HG02870 (cell line): ENCODE data around the gene CEL.

Source experiments
- ATAC-seq: cut with Tn5 transposase; IDR thresholded peaks from one replicate; pipeline ENCODE4 v1.9.1; 2021; ENCODE audit warnings: mild to moderate bottlenecking, moderate library complexity; ENCODE audit not compliant: unreplicated experiment

CEL gene

GRCh38 chr9:133115604-133116345 is 54.0 kb downstream of the CEL start:
- ATAC-seq = peak; percentile 87

DNA sequence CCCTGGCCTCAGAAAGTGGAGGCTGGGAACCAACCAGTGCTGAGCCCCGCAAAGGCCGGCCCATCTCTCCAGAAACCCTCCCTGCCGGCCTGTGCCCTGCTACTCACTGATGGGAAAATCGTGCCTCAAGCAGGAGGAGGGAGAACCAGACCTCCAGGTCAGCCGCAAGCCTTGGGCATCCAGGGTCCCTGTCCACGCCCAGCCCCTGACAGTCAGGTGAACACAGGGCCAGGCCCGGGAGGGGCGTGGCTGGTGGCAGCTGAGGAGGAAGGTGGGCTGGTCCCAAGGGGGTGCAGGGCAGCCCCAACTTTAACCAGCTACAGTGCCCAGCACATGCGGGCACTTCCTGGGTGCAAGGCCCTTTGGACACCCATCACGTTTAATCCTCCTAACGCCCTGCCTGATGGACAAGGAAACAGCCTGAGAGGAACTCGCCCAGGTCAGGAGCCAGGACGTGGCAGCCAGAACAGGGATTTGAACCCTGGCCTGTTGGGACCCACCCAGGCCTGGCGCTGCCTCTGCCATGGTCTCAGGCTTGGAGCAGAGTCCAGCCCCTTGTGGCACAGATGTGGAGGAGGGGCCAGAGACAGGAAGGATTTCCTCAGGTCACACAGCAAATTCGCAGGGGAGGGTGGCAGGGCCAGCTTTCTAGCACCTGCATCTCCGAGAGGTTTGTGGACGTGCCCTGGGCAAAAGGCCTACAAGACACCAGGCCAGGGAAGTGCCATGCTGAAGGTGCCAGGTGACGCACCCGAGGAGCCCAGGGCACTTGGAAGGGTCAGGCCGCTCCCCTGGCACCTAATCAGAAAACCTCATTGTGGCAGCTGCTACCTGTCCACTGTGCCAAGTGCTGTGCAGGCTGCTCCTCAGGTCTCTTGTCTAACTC is 54.8 kb downstream of the CEL start:
- ATAC-seq = no peak

DNA sequence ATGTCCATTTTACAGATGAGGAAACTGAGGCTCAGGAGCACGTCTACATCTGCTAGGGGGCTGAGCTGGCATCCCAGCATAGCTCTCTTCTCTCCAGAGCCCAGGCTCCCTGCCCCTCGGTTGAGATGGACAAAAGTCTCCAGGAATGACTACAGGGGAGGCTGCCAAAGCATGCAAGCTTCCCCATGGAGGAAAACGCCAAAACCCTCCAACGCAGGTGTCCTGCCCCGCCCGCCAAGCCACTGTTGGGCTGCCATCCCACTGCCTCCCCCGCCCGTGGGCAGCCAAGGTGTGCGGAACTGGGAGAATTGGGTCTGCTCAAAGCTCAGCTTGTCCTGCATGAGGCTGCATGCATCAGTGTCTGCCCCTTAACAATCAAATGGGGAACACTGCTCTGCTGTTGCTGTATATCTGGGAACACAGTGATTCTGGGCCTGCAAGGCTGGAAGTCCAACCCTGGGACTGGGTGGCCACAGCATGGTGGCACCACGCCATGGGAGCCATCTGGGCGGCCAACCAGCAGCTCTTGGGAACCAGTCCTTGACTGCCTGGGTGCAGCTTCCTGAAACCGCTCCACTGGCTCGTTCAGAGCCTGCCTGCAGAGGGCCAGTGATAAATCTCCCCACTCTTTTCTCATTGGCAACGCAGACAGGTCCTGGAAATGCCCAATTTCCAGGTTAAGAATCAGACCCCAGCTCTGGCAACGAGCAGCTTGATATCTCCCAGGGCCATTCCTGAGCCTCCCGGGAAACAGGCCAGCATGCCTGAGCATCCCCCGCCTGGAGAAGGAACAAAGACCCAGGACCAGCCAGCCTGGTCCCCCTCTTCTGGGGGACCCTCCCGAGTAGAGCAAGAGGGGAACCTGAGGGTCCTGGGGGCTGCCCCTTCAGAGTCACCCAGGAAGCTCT is 55.7 kb downstream of the CEL start:
- ATAC-seq = no peak

DNA sequence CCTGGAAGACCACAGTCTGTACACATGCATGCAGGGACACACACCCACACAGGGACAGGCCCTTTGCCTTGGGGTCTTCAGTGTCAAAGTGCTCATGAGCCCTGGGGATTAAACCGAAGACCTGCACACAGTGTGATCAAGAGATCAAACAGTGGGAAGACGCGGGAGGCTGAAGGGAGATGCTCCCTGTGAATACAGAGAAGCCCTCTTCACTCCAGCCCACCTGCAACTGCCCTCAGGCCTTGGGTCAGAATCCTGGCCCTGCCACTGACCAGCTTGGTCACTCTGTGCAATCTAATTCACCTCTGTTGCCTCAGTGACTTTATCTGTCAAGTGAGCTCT is 56.4 kb downstream of the CEL start:
- ATAC-seq = no peak

DNA sequence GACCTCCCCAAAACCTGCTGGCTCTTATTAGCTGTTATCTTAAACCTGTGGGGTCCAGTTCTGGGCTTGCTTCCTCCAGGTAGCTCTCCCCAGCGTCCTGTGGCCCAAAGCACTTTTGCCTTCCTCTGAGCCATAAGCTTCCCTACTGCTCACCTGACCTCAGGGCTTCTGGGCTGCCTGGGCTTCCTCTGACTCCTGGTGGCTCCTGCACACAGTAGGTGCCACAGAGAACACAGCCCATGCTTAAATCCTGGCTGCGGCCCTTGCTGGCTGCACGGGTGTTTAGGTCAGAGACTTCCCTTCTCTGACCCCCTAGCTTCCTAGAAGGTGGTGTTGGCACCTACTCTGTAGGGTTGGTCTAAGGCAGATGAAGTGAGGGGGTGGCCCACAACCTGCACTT is 56.8 kb downstream of the CEL start:
- ATAC-seq = no peak

DNA sequence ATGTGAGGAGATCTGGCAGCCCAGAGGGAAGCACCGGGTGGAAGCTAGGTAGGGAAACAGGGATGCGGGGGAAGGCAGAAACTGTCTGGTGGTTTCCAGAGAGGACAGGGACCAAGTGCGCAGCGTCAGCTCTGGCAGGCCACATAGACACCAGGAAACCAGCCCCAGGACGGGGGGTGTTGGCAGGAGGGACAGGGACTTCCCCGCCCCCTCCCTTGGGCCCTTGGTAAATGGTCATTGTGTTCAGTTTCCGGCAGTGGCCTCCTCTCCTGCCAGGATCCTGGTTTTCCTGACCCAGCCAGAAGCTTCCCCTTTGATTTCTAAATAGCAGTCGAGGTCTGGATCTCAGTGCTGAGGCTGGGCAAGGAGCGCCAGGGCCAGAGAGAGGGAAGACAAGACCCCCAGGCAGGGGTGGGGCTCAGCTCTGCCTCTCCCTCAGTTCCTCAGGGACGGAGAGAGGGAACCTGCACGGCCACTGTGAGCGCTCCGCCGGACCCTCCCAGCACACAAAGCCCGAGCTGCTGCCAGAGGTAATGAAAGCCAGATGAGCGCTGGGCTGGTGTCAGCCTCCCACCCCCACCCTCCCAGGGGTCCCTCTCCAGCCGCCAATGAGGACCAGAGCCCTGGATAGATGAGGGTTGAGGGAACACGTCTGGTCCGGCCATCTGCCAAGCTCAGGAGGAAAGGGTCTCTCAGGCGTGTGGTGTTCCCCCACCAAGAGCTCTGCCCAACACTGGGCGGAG is 57.5 kb downstream of the CEL start:
- no peak for ATAC-seq

- no peak for ATAC-seq
Measured at GRCh38 chr9:133119846-133120500, 58.2 kb downstream of the CEL start.

- peak; percentile 5 for ATAC-seq
Measured at GRCh38 chr9:133120501-133121197, 58.9 kb downstream of the CEL start.
